NT2/D1 (cell line): ENCODE measurements around the gene BRD4.

ENCODE experiments used
- DNase-seq: peaks from one replicate; pipeline ENCODE4 v3.0.0-alpha.2; 2011; ENCODE audit warnings: low read depth, low spot score
- H3K27me3 ChIP-seq: 2 replicates; pipeline ENCODE4 v1.6.0; 2011; ENCODE audit warnings: mild to moderate bottlenecking; ENCODE audit not compliant: insufficient read length, insufficient read depth
- H3K36me3 ChIP-seq: 2 replicates; pipeline ENCODE4 v1.6.1; 2011; ENCODE audit warnings: mild to moderate bottlenecking, low read length, mixed read lengths; ENCODE audit not compliant: insufficient read depth, insufficient read length
- H3K4me1 ChIP-seq: 2 replicates; pipeline ENCODE4 v1.5.1; 2011; ENCODE audit not compliant: insufficient read depth, insufficient read length
- H3K4me3 ChIP-seq: 2 replicates; pipeline ENCODE4 v1.5.1; 2011; ENCODE audit warnings: low read depth; ENCODE audit not compliant: insufficient read length
- H3K9ac ChIP-seq: 2 replicates; pipeline ENCODE4 v1.6.0; 2011; ENCODE audit warnings: low read depth; ENCODE audit not compliant: insufficient read length
- H3K9me3 ChIP-seq: 2 replicates; pipeline ENCODE4 v1.5.1; 2011; ENCODE audit warnings: mild to moderate bottlenecking, low read length; ENCODE audit not compliant: insufficient read depth
- SUZ12 ChIP-seq: IDR thresholded peaks from 2 replicates; pipeline ENCODE4 v1.6.1; 2011; ENCODE audit not compliant: insufficient read length, insufficient read depth; ENCODE audit errors: extremely low read depth
- YY1 ChIP-seq: IDR thresholded peaks from 2 replicates; pipeline ENCODE4 v1.6.1; 2011; ENCODE audit not compliant: insufficient read length, insufficient read depth
- ZNF274 ChIP-seq: IDR thresholded peaks from 2 replicates; pipeline ENCODE4 v1.6.1; 2011; ENCODE audit warnings: mild to moderate bottlenecking, low read depth, low read length

The BRD4 gene

GRCh38 chr19:15265214-15265849 lies 67.0 kb downstream of the BRD4 start:
- TF ChIP-seq YY1 (no peak), ZNF274 (no peak), SUZ12 (no peak)
- no peak overlapping the region for H3K4me3 ChIP-seq
- DNase-seq, result no peak
- H3K27me3 ChIP-seq, result no peaks in the 10 kb centered on the region
- H3K9ac ChIP-seq, result no peak overlapping the region
- H3K4me1 ChIP-seq, result peaks cover 10% of the 10 kb centered on the region
- H3K9me3 ChIP-seq, result no peaks in the 10 kb centered on the region
- peaks cover 93% of the 10 kb centered on the region for H3K36me3 ChIP-seq

- H3K9ac ChIP-seq, result no peak overlapping the region
- H3K4me3 ChIP-seq, result no peak overlapping the region
- DNase-seq, result no peak
- peaks cover 93% of the 10 kb centered on the region for H3K36me3 ChIP-seq
- H3K4me1 ChIP-seq, result peaks cover 10% of the 10 kb centered on the region
- H3K9me3 ChIP-seq, result no peaks in the 10 kb centered on the region
- H3K27me3 ChIP-seq, result no peaks in the 10 kb centered on the region
- TF ChIP-seq ZNF274, result no peak
- no peak for TF ChIP-seq SUZ12
- TF ChIP-seq YY1, result no peak
Measured at GRCh38 chr19:15264933-15265206, 67.5 kb downstream of the BRD4 start.

GRCh38 chr19:15264061-15264932 lies 68.0 kb downstream of the BRD4 start:
- Histone ChIP-seq H3K9ac (no peak overlapping the region), H3K9me3 (no peaks in the 10 kb centered on the region), H3K4me3 (no peak overlapping the region), H3K4me1 (peaks cover 10% of the 10 kb centered on the region), H3K27me3 (no peaks in the 10 kb centered on the region), H3K36me3 (peaks cover 94% of the 10 kb centered on the region)
- peak; percentile 76 for DNase-seq
- TF ChIP-seq ZNF274 (no peak), YY1 (no peak), SUZ12 (no peak)

GRCh38 chr19:15263361-15263985 lies 68.9 kb downstream of the BRD4 start:
- no peaks in the 10 kb centered on the region for H3K27me3 ChIP-seq
- peaks cover 94% of the 10 kb centered on the region for H3K36me3 ChIP-seq
- H3K9me3 ChIP-seq, result no peaks in the 10 kb centered on the region
- no peak for TF ChIP-seq ZNF274
- H3K4me3 ChIP-seq, result no peak overlapping the region
- no peak overlapping the region for H3K9ac ChIP-seq
- peaks cover 10% of the 10 kb centered on the region for H3K4me1 ChIP-seq
- DNase-seq, result no peak

GRCh38 chr19:15262011-15262410 lies 70.3 kb downstream of the BRD4 start:
- no peak for DNase-seq

GRCh38 chr19:15260939-15261338 lies 71.4 kb downstream of the BRD4 start:
- Histone ChIP-seq H3K9ac (no peak overlapping the region), H3K4me3 (no peak overlapping the region), H3K36me3 (peaks cover 94% of the 10 kb centered on the region), H3K9me3 (no peaks in the 10 kb centered on the region), H3K4me1 (peaks cover 11% of the 10 kb centered on the region), H3K27me3 (no peaks in the 10 kb centered on the region)
- TF ChIP-seq SUZ12, result no peak
- TF ChIP-seq YY1, result no peak
- TF ChIP-seq ZNF274, result no peak
- no peak for DNase-seq

More at GRCh38 chr19:15262011-15262410, 70.3 kb downstream of the BRD4 start:
- Histone ChIP-seq H3K4me3 (no peak overlapping the region), H3K27me3 (no peaks in the 10 kb centered on the region), H3K9ac (no peak overlapping the region), H3K9me3 (no peaks in the 10 kb centered on the region), H3K36me3 (peaks cover 94% of the 10 kb centered on the region), H3K4me1 (peaks cover 11% of the 10 kb centered on the region)
- no peak for TF ChIP-seq SUZ12
- no peak for TF ChIP-seq ZNF274
- no peak for TF ChIP-seq YY1

- Histone ChIP-seq H3K4me1 (peaks cover 11% of the 10 kb centered on the region), H3K9ac (no peak overlapping the region), H3K36me3 (peaks cover 95% of the 10 kb centered on the region), H3K27me3 (no peaks in the 10 kb centered on the region), H3K4me3 (no peak overlapping the region), H3K9me3 (no peaks in the 10 kb centered on the region)
- no peak for DNase-seq
- no peak for TF ChIP-seq SUZ12
- no peak for TF ChIP-seq YY1
Measured at GRCh38 chr19:15259907-15260306, 72.4 kb downstream of the BRD4 start.
